GM18909 (cell line): ENCODE data around the gene TAGLN.
A peak's percentile ranks its signal among the peaks of the same experiment; 100 is the strongest.

Experiments used
- ATAC-seq: cut with Tn5 transposase; IDR thresholded peaks from one replicate; pipeline ENCODE4 v1.9.1; 2021; ENCODE audit warnings: mild to moderate bottlenecking; ENCODE audit not compliant: unreplicated experiment, poor library complexity

The TAGLN gene

DNA sequence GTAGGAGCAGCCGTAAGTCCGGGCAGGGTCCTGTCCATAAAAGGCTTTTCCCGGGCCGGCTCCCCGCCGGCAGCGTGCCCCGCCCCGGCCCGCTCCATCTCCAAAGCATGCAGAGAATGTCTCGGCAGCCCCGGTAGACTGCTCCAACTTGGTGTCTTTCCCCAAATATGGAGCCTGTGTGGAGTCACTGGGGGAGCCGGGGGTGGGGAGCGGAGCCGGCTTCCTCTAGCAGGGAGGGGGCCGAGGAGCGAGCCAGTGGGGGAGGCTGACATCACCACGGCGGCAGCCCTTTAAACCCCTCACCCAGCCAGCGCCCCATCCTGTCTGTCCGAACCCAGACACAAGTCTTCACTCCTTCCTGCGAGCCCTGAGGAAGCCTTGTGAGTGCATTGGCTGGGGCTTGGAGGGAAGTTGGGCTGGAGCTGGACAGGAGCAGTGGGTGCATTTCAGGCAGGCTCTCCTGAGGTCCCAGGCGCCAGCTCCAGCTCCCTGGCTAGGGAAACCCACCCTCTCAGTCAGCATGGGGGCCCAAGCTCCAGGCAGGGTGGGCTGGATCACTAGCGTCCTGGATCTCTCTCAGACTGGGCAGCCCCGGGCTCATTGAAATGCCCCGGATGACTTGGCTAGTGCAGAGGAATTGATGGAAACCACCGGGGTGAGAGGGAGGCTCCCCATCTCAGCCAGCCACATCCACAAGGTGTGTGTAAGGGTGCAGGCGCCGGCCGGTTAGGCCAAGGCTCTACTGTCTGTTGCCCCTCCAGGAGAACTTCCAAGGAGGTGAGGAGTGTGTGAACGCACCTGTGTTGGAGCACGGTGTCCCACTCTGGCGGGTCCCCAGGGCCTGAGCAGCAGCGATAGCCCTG lies at the start of gene TAGLN:
TSS of gene TAGLN (plus strand) at position 318 of the 863 bp plus-strand sequence. CDS start 3,644 bp downstream, outside the sequence.
- ATAC-seq, result no peak

DNA sequence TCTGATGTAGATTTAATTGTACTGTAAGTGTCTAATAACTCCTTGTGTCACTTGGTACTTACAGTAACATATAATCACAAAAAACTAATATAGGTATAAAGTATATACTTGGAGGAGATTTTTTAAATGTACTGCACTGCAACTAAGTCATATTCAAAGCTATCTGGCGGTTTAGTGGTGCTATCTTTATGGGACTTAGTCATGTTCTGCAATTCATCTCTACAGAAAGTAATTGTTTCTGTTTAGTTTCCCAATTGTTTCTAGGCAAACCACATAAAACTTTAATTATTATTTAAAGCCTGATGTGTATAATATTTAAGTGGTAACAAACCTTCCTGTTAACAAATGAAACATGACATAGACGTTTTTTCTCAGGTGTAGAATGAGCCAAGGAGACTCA lies 47.1 kb upstream of the TAGLN start:
- ATAC-seq, result no peak

DNA sequence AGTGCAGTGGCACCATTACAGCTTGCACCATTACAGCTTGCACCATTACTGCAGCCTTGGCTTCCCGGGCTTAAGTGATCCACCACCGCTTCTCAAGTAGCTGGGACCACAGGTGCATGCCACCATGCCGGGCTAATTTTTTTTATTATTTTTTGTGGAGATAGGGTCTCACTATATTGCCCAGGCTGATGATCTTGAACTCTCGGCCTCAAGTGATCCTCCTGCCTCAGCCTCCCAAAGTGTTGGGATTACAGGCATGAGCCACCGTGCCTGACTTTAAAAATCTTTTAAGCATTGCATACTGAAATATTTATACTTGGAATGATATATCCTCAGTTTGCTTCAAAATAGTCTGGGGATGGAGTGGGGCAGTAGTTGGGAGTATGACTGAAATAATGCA lies 44.7 kb upstream of the TAGLN start:
- ATAC-seq, result no peak

DNA sequence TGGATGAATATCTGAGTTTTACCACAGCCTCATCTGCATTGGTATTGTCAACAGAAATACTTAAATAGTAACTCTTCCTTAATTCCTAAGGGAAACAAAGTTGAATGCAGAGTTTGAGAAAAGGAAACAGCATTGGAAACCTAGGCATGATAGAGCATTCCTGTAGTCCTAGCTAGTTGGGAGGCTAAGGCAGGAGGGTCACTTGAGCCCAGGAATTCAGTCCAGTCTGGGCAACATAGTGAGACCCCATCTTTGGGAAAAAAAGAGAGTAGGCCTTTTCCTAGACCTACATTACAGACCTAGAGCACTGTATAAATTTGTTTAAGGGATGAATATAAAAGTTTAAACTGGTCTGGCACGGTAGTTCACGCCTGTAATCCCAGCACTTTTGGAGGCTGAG lies 41.7 kb upstream of the TAGLN start:
- no peak for ATAC-seq

DNA sequence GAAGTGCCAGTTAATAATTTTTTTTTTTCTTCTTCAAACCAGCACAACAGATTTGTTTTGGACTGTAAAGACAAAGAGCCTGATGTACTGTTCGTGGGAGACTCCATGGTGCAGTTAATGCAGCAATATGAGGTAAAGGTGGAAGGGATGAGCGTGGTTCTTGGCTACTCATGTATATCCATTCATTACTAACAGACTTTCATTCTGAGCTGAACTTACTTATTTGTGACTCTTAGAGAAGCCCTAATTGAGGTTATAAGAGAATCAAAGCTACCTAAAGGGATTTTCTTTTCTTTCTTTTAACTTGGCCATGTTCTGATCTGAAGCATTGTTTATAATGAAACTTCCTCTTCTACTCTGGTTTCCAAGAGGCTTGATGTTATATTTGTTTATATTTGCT lies 39.3 kb upstream of the TAGLN start:
- no peak for ATAC-seq

DNA sequence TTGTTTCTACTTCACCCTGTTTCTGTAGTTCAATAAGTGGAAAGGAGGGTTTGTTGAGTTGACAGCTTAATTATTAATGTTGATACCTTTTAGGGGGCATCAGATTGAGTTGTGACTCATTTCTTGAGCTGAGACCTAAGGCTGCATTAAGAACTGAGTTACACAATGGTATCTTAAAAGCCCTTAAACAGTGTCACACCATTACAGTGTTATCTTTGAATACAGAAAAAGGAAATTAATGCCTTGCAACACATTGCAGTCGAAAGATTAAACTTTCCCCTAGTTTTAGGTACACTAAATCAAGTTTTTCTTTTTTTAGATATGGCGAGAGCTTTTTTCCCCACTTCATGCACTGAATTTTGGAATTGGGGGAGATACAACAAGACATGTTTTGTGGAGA lies 38.3 kb upstream of the TAGLN start:
- no peak for ATAC-seq

DNA sequence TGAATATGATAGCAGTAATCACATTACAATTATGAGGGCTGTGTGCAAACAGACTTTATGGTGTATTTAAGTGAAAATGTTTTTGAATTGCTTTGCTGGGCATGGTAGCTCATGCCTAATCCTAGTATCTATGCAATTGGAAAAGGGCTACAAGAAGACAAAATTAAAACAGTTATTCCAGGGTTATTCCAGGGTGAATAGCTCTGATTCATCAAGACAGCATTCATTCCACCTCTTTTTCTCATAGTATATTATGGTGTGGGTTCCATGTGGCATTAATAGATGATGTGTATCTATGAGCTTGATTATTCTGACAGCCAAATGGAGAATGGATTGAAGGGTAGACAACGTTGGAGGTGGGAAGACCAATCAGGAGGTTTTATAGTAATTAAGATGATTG lies 32.7 kb upstream of the TAGLN start:
- no peak for ATAC-seq

DNA sequence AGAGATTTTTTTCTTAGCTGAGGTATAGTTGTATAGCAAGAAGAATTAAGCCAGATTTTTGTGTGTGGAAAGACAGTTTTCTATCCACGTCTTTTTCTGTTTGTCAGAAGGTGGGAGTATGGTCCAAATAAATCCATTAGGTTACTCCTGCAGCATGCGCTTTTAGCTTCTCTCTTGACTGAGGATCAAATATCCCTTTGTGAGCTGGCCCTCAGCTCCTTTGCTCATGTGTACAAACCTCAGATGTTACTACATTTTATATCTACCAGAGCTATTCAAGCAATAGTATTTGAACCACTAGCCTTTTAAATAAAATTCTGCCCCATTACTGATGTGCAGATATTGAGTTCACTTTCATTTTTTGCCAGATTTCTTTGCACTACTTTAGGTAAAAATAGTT lies 29.4 kb upstream of the TAGLN start:
- no peak for ATAC-seq

DNA sequence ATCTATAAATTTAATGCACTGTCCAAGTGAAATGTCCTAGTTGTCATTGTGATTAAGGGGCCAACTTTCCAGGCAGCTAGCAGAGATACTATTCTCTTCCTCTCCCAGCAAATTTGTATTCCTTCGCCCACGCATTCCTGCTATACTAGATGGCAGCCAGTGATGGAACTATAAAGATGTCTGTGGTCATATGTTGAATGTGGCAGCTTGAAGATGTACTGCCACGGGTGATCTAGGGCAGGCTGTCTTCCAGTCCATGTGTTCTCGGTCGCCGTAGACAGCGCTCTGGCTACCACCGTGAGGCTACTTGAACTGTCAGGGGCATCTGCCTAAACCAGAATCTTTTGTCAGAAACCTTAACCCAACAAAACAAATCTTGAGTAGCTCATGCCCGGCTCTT lies 29.0 kb upstream of the TAGLN start:
- no peak for ATAC-seq

DNA sequence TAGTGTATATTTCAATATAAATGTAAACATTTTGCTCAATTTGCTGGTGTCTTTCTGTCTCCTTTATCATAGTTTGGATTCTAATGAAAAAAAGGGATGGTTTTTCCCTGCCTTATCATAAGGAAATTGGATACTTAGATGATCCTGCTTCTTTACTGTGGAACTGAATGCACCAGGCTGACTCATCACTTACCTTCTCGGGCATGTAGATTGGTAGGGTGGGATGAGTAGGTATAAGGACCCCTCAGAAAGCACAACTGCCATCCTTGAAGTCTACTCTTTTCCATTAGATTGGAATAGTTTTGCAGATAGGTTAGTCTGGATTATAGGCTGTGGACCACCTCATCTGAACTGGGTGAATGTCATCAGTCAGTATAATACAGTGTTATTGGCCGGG lies 28.2 kb upstream of the TAGLN start:
- no peak for ATAC-seq

DNA sequence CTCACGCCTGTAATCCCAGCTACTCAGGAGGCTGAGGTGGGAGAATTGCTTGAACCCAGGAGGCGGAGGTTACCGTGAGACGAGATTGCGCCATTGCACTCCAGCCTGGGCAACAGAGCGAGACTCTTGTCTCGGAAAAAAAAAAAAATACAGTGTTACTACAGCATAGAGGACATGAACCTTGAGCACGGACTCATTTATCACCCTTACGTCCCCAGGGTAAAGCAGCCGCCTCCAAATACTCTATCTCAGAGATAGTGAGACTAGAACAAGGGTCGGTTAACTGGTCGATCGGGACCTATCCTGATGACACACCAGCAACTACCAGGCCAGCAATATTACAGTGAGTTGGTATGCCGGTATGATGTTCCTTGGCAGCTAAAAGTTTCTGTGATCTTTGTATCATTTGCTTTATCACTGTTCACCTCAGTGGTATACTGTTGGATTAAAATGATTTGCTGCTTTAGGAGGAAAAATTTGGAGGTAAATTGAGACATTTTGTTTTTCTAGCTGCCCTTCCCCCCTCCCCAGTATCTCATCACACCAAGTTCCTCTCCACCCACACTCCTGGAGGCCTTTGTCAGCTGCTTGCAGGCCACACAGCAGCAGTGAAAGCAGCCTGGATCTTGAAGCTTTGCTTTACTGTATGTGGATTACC lies 27.6 kb upstream of the TAGLN start:
- no peak for ATAC-seq

DNA sequence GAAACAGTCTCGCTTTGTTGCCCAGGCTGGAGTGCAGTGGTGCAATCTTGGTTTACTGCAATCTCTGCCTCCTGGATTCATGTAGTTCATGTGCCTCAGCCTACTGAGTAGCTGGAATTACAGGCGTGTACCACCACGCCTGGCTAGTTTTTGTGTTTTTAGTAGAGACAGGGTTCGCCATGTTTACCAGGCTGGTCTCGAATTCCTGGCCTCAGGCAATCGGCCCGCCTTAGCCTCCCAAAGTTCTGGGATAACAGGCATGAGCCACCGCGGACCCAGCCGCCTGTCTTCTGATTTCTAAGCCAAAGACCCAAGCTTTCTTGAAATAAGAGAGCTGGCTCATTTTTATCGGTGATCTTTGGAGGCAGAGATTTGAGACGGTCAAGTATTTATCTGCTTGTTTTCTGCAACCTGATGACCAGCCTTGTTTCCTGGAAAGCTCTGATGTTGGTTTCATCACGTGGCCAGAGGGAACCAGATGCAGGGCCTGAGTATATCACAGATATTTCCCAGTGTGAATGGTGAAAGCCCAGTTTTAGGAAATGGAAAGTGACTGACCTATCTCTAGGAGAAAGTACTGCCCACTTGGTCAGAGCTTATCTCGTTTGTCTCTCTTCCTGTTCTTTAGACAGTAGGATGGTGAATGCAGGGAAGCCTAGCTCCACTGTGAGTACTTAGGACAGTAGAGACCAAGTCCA lies 26.3 kb upstream of the TAGLN start:
- no peak for ATAC-seq

DNA sequence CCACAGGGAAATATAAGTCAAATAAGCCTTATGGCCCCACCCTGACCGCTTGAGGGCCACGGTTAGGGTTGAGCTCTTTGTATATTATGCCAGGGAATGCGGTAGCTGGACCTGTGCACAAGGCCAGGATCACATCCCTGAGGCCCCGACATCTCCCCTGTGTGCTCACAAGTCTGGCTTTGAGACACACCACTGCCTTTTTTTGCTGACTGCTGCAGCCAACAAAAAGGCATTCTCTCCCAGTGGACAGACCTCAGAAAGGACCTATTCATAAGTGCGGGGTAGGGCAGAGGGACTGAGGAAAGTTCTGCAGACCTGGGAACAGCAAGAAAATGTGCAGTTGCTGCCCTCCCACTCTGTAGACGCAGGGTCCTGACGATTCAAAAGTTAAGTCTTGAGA lies 24.1 kb upstream of the TAGLN start:
- ATAC-seq, result no peak

DNA sequence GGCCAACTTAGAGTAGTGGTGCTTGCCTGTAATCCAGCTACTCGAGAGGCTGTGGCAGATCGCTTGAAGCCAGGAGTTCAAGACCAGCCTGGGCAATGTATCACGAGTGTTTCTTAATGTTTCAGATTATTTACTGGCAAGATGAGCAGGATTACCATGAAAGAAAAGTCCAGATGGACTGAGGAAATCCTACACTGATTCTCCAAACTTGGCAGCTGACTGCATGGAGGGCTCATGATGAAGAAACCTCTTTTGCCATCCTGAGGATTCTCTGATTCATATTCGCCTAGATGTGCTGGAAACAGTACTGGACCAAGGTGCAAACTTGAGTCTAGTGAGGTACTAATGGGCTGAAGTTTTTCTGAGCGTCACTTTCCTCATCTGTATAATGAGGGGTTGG lies 23.4 kb upstream of the TAGLN start:
- no peak for ATAC-seq

DNA sequence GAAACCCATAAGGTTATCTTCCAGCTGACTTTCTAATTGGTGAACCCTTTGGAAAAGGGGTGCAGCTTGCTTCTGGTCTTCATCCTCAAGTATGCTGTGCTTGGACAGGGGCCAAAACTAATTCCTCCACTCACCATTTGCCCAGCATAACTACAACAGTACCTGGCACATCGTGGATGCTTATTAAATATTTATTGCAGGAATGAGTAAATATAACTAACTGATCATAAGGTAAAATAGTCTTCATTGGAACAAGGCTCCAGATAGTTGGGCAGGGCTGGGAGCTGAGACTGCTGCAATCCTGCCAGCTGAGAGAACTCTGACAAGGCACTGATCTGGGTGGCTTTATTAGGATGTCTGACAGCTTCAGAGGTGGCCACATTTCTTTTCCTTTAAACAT lies 23.0 kb upstream of the TAGLN start:
- no peak for ATAC-seq

DNA sequence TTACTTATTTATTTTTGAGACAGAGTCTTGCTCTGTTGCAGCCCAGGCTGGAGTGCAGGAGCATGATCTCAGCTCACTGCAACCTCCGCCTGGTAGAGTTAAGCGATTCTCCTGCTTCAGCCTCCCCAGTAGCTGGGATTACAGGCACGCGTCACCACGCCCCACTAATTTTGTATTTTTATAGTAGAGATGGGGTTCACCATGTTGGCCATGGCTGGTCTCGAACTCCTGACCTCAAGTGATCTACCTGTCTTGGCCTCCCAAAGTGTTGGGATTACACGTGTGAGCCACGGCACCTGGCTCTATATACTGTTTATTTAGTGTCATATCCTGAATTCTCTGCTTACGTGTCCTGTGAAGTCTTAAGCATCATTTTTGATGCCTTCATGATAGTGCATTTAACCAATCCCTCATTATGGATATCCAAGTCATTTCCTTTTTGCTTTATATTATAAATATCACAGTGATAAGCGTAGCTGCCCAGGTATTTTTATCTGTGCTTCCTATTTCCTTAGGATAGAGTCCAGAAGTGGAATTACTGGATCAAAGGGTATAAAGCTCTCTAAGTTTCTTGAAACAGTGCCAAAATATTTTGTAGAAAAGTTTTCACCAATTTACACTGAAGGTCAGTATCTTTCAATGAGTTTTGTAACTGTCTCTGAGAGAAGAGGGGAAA lies 21.5 kb upstream of the TAGLN start:
- ATAC-seq, result no peak

DNA sequence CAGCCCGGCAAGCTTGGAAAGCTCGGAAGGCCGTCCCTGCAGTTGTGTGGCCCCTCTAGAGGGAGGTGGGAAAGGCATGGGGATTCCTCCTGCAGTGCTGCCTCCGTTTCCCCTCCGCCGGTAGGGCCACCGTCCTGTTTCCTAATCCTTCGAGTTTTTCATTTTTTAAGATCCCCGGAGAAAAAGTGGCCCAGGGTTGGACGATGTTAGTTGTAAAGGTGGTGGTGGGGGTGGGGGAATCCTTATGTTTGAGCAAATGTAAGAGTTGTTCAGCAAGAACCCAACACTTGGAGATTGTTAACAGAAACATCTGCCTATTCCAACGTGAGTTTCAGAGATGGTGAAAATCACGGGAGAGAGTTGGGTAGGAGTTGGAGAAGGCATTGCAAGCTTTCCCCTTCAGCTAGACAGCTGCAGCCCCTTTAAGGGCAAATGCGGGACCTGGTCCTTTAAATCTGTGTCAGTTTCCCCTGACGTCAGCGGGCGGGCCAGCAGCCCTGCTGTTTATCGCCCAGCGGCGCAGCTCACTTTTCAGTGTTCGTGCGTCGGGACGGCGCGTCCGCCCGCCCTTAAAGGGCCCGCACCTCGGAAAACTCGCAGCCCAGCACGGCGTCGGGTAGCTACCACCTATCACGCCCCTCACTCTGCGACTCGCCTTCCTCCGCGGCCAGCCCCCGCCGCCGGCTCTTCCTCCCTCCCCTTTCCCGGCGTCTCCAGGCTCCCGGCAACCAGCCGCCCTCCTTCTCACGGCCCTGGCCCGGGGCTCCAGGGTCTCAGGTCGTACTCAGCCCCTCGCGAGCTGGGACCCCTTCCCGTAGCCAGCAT lies 20.7 kb upstream of the TAGLN start, which contains the start of gene SIDT2:
TSS of gene SIDT2 (plus strand) at position 534 of the 825 bp plus-strand sequence. CDS start 521 bp downstream, outside the sequence.
- ATAC-seq, result peak; percentile 85

DNA sequence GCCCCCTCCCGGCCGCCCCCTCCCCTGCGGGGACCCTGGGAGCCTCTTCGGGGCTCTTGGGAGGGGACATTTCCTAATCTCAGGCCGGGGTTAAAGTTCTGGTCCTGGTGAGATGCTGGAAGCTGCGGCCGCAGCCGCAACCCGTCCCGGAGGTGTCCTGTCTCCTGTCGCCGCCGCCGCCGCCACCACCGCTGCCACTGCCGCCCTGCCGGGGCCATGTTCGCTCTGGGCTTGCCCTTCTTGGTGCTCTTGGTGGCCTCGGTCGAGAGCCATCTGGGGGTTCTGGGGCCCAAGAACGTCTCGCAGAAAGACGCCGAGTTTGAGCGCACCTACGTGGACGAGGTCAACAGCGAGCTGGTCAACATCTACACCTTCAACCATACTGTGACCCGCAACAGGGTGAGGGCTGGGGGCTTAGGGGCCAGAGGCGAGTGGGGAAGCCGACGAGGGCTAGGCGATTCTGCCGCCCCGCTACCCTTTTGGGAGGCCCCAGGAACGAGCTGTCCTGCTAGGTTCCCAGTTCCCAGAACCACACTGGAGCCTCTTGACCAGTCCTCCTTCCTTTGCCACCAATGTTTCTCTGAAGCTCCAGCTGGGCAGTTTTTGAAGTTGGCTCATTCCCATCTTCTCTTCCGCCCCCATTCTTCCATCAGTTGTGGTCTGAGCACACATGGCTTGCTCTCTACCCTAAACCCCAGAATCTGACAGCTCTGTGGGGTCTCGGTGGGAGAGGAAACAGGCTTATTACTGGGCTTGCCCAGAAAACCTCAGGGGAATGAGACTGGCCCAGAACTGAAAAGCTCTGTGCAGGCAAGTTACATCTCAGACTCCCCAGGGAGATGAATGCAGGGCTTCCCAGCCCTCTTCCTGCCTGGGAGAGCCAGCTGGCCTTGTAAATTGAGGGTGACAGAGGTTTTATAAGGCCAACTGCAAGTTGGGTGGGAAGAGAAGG lies 19.8 kb upstream of the TAGLN start:
- peak; percentile 31 for ATAC-seq

DNA sequence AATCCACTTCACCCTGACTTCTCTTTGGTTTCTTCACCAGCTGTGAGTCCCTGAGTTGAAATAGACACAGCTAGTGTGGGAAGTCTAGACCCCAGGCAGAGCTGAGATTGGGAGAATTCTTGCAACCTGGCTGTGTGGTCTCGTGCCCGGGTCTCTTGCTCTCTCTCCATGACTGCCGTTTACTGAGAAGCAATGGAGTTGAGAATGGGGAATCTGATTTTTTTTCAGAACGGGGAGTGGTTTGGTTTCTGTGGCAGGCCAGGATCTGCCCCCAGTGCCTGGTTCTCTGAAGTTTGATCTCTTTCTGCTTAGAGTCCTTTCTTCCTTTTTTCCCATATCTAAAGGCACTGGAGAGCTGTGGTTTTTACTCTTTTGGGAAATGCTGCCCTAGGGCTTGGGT lies 19.1 kb upstream of the TAGLN start:
- ATAC-seq, result peak; percentile 4
